HepG2 (cell line): Measurements from ENCODE around the gene SPHK2. TPM values are rescaled to one million over a fixed set of nuclear protein-coding genes. Genes with fewer than 3 reads are reported as not detected.

Experiments used
- ATAC-seq: fragments of 200-7000 bp; cut with Tn5 transposase; 3 replicates; pipeline ENCODE4 v1.9.1; 2020; ENCODE audit warnings: mild to moderate bottlenecking, moderate library complexity
- BruUV-seq: library from RNA; stranded (reverse); fragments of 400-500 nt; replicated peaks from 2 replicates; lab custom pipeline; 2021; lab: Mats Ljungman, UMichigan
- CTCF ChIA-PET: fragments of 300-600 bp; formaldehyde crosslinking; extraction: SDS; loops from one replicate; lab custom pipeline; 2021; ENCODE audit warnings: low total read pairs, inconsistent platforms, low intra/inter-chr PET ratio; lab: Yijun Ruan, JAX
- POLR2A ChIA-PET: fragments of 350-600 bp; sonication (Branson Sonifier 250); formaldehyde crosslinking; loops from one replicate; lab custom pipeline; 2020; ENCODE audit warnings: antibody characterized with exemption, inconsistent platforms; lab: Yijun Ruan, JAX
- DNase-seq: peaks from one replicate; pipeline ENCODE4 v3.0.0-alpha.2; 2015; ENCODE audit warnings: low spot score
- FAIRE-seq: peaks from 3 replicates; lab custom pipeline; 2011; peaks lifted over from hg19 to GRCh38; lab: Jason Lieb, UNC
- H2AFZ ChIP-seq: one replicate; pipeline ENCODE4 v1.6.1; 2011; ENCODE audit warnings: low read length, inconsistent platforms
- H3K27ac ChIP-seq: fragments of 300-600 bp; 3 replicates; pipeline ENCODE4 v1.8.0; 2011; ENCODE audit warnings: mixed run types, mild to moderate bottlenecking, mixed read lengths, low read length, inconsistent platforms; ENCODE audit not compliant: insufficient read depth; ENCODE audit errors: extremely low read length
- H3K27me3 ChIP-seq, 2 experiments: fragments of 200-600 bp in 1 of 2; 2 replicates in 1 of 2; 3 replicates in 1 of 2; pipeline versions ENCODE4 v1.6.0 to v1.8.0; 2011; ENCODE audit warnings: low read length in 2 of 2, mild to moderate bottlenecking in 2 of 2, moderate library complexity in 2 of 2, inconsistent platforms in 1 of 2; ENCODE audit not compliant: insufficient read depth in 2 of 2, control insufficient read depth in 1 of 2
- H3K36me3 ChIP-seq, 2 experiments: fragments of 200-600 bp in 1 of 2; replicated peaks in 1 of 2; 2 replicates in 1 of 2; 3 replicates in 1 of 2; pipeline versions ENCODE4 v1.5.1 to v1.8.0; 2011; ENCODE audit warnings: low read length in 2 of 2, inconsistent platforms in 1 of 2; ENCODE audit not compliant: insufficient read depth in 2 of 2, control insufficient read depth in 1 of 2
- H3K4me1 ChIP-seq: 2 replicates; pipeline ENCODE4 v1.5.1; 2012; ENCODE audit warnings: low read length, inconsistent platforms; ENCODE audit not compliant: insufficient read depth
- H3K4me2 ChIP-seq: 2 replicates; pipeline ENCODE4 v1.6.0; 2011; ENCODE audit warnings: low read depth, low read length, inconsistent platforms
- H3K4me3 ChIP-seq, 3 experiments: fragments of 200-600 bp in 1 of 3; sonication (generic), shearing (Covaris generic) in 1 of 3; replicated peaks in 1 of 3; 2 replicates each; pipeline ENCODE4 v1.5.1; 2011 to 2016; ENCODE audit warnings: low read length in 3 of 3, inconsistent platforms in 2 of 3, low read depth in 2 of 3, mild to moderate bottlenecking in 2 of 3, control low read depth in 1 of 3, mixed read lengths in 1 of 3; ENCODE audit not compliant: insufficient read depth in 1 of 3
- H3K79me2 ChIP-seq: one replicate; pipeline ENCODE4 v1.6.1; 2011; ENCODE audit warnings: low read length, inconsistent platforms; ENCODE audit not compliant: insufficient read depth
- H3K9ac ChIP-seq: 2 replicates; pipeline ENCODE4 v1.6.0; 2011; ENCODE audit warnings: mild to moderate bottlenecking, low read depth, low read length, inconsistent platforms; ENCODE audit not compliant: insufficient read depth
- H3K9me3 ChIP-seq: 2 replicates; pipeline ENCODE4 v1.5.1; 2012; ENCODE audit warnings: mild to moderate bottlenecking, low read length
- H4K20me1 ChIP-seq: 2 replicates; pipeline ENCODE4 v1.6.0; 2011; ENCODE audit warnings: inconsistent platforms, mild to moderate bottlenecking, low read length, moderate library complexity; ENCODE audit not compliant: insufficient read depth
- NR1H2 ChIP-seq: sonication (generic); formaldehyde crosslinking; IDR thresholded peaks from 2 replicates; pipeline ENCODE4 v1.8.1; 2022; ENCODE audit warnings: low read depth, missing genetic modification reagents, borderline replicate concordance
- SP5 ChIP-seq: IDR thresholded peaks from 2 replicates; pipeline ENCODE4 v1.6.1; 2016; ENCODE audit warnings: low read depth, borderline replicate concordance
- ZIK1 ChIP-seq: sonication (generic); formaldehyde crosslinking; IDR thresholded peaks from 2 replicates; pipeline ENCODE4 v1.5.0; 2020; ENCODE audit warnings: mild to moderate bottlenecking, low read depth, missing genetic modification reagents, borderline replicate concordance
- ZKSCAN5 ChIP-seq: sonication (generic); formaldehyde crosslinking; IDR thresholded peaks from 2 replicates; pipeline ENCODE4 v1.5.1; 2020; ENCODE audit warnings: mild to moderate bottlenecking, missing genetic modification reagents
- WGBS: methylation state at CpG from one replicate; pipeline ENCODE4 v1.1.6; 2017; ENCODE audit warnings: low lambda C conversion rate; 5-methylcytosine and 5-hydroxymethylcytosine counted together
- in situ Hi-C: cut with HindIII; loops from 2 replicates; pipeline ENCODE4 v1.10.0; 2017; ENCODE audit warnings: low pct_unique_long_range_greater_than_20kb; ENCODE audit not compliant: extremely low pct_ligation_motif_present
- intact Hi-C: fragments of 100-400 bp; cut with micrococcal nuclease; formaldehyde crosslinking; loops from one replicate; pipeline ENCODE4 v1.10.0; 2022; ENCODE audit not compliant: unreplicated experiment
- polyA plus RNA-seq, 8 experiments: library from polyadenylated mRNA; depleted of rRNA in 3 of 8; stranded (reverse) in 7 of 8; unstranded in 1 of 8; fragments of >200 nt; fragmentation: Illumina TruSeq in 4 of 8; extraction: Trizol in 4 of 8; gene quantifications; 2 replicates each; pipeline versions ENCODE4 v1.2.1 to v1.2.3, GENCODE V29; 2011 to 2016; ENCODE audit warnings: low read depth in 4 of 8, missing spikeins in 1 of 8, mixed read lengths in 1 of 8; ENCODE audit not compliant: insufficient read depth in 1 of 8
- total RNA-seq, 5 experiments: library from RNA; depleted of rRNA; stranded (reverse); fragments of >200 nt; fragmentation: Illumina TruSeq; extraction: Trizol; gene quantifications; 2 replicates each; pipeline ENCODE4 v1.2.3, GENCODE V29; 2016; ENCODE audit warnings: low read depth in 1 of 5
- TF ChIP-seq, protein P1 (sequence below): fragments of 450-650 bp; IDR thresholded peaks from 2 replicates; pipeline ENCODE4 v1.6.1; 2017; ENCODE audit warnings: mild to moderate bottlenecking
- TF ChIP-seq, protein P2 (sequence below), 2 experiments: sonication (generic) in 1 of 2; formaldehyde crosslinking in 1 of 2; IDR thresholded peaks; 2 replicates each; pipeline versions ENCODE4 v1.6.1 to v1.9.0; 2014 to 2022; ENCODE audit warnings: antibody characterized with exemption in 1 of 2, borderline replicate concordance in 1 of 2, inconsistent platforms in 1 of 2, low read depth in 1 of 2, missing genetic modification reagents in 1 of 2
- TF ChIP-seq, protein P3 (sequence below), 2 experiments: sonication (generic) in 1 of 2; formaldehyde crosslinking in 1 of 2; IDR thresholded peaks; 2 replicates each; pipeline versions ENCODE4 v1.5.1 to v1.6.1; 2011 to 2020; ENCODE audit warnings: borderline replicate concordance in 1 of 2, low read depth in 1 of 2, low read length in 1 of 2, mild to moderate bottlenecking in 1 of 2, missing genetic modification reagents in 1 of 2, moderate library complexity in 1 of 2

Gene SPHK2
- total and polyA plus RNA-seq, 2 of the 13 experiments (the other 11 are each of a cell fraction or from before 2014, with no cell fraction given), result 2.9 to 14.4 TPM

DNA sequence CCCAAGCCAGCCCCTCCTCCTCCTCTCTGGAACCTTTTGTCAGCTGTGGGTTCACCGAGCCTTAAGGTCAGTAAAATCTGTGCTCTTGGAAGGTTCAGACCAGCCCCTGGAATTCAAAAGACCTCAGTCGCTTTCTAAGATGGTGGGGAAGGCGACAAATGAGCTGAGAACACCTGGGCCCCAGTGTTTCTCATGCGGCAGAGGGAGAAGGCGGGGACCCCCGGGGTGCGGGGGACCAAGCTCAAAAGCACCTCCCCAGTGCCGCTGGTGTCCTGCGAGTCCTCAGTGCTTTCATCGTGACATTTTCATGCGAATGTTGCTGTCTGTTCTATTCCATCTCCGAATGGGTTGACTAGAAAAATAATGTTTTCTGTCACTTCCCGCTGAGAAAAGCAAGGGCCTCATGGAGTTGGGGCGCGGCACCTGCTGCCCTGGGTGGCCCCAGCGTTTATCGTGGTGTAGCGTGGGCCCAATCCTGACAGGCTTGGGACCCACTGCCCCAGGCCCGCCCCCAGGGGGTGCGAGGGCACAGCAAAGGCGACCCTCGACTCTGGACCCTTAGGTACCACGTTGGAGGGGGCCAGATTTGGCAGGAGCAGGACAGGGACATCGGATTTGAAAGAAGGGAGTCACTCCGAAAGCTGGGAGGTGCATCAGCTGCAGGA, 54.3 kb downstream of the SPHK2 start:
- H3K4me1 ChIP-seq, result peaks cover 25% of the 10 kb centered on the region
- CTCF ChIA-PET, result no interaction called here
- no peak for TF ChIP-seq ZKSCAN5 (CRISPR knock-in tag)
- TF ChIP-seq SP5 (CRISPR knock-in tag), result no peak
- no peak for TF ChIP-seq NR1H2
- TF ChIP-seq, protein P1, sequence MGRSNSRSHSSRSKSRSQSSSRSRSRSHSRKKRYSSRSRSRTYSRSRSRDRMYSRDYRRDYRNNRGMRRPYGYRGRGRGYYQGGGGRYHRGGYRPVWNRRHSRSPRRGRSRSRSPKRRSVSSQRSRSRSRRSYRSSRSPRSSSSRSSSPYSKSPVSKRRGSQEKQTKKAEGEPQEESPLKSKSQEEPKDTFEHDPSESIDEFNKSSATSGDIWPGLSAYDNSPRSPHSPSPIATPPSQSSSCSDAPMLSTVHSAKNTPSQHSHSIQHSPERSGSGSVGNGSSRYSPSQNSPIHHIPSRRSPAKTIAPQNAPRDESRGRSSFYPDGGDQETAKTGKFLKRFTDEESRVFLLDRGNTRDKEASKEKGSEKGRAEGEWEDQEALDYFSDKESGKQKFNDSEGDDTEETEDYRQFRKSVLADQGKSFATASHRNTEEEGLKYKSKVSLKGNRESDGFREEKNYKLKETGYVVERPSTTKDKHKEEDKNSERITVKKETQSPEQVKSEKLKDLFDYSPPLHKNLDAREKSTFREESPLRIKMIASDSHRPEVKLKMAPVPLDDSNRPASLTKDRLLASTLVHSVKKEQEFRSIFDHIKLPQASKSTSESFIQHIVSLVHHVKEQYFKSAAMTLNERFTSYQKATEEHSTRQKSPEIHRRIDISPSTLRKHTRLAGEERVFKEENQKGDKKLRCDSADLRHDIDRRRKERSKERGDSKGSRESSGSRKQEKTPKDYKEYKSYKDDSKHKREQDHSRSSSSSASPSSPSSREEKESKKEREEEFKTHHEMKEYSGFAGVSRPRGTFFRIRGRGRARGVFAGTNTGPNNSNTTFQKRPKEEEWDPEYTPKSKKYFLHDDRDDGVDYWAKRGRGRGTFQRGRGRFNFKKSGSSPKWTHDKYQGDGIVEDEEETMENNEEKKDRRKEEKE, result no peak
- TF ChIP-seq, protein P2, sequence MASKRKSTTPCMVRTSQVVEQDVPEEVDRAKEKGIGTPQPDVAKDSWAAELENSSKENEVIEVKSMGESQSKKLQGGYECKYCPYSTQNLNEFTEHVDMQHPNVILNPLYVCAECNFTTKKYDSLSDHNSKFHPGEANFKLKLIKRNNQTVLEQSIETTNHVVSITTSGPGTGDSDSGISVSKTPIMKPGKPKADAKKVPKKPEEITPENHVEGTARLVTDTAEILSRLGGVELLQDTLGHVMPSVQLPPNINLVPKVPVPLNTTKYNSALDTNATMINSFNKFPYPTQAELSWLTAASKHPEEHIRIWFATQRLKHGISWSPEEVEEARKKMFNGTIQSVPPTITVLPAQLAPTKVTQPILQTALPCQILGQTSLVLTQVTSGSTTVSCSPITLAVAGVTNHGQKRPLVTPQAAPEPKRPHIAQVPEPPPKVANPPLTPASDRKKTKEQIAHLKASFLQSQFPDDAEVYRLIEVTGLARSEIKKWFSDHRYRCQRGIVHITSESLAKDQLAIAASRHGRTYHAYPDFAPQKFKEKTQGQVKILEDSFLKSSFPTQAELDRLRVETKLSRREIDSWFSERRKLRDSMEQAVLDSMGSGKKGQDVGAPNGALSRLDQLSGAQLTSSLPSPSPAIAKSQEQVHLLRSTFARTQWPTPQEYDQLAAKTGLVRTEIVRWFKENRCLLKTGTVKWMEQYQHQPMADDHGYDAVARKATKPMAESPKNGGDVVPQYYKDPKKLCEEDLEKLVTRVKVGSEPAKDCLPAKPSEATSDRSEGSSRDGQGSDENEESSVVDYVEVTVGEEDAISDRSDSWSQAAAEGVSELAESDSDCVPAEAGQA (IDR thresholded peaks at IDR 0.05; ENCODE audit: low read depth), result no peak
- TF ChIP-seq, protein P2 (CRISPR knock-in tag; IDR thresholded peaks at IDR 0.05; ENCODE audit: borderline replicate concordance), result no peak
- TF ChIP-seq, protein P3, sequence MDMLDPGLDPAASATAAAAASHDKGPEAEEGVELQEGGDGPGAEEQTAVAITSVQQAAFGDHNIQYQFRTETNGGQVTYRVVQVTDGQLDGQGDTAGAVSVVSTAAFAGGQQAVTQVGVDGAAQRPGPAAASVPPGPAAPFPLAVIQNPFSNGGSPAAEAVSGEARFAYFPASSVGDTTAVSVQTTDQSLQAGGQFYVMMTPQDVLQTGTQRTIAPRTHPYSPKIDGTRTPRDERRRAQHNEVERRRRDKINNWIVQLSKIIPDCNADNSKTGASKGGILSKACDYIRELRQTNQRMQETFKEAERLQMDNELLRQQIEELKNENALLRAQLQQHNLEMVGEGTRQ (IDR thresholded peaks at IDR 0.05; ENCODE audit: low read depth, low read length), result no peak
- TF ChIP-seq, protein P3 (CRISPR knock-in tag; IDR thresholded peaks at IDR 0.05; ENCODE audit: borderline replicate concordance), result no peak
- TF ChIP-seq ZIK1 (CRISPR knock-in tag), result no peak

More for the DNA sequence above, 54.3 kb downstream of the SPHK2 start:
- POLR2A ChIA-PET, result no interaction called here
- Histone ChIP-seq H3K36me3 (no peaks in the 10 kb centered on the region), H3K4me3 (no peak overlapping the region), H3K27me3 (peaks cover 4 to 22% of the 10 kb centered on the region in 2 experiments; a peak in 4 of 5 replicates), H3K4me2 (no peak overlapping the region), H2AFZ (no peak overlapping the region), H4K20me1 (no peaks in the 10 kb centered on the region), H3K9me3 (no peaks in the 10 kb centered on the region), H3K27ac (no peak overlapping the region), H3K79me2 (no peaks in the 10 kb centered on the region), H3K9ac (no peak overlapping the region)
- WGBS, result 55% methylated on average over 24 of the region's 25 CpGs
- FAIRE-seq, result no peak
- intact Hi-C loops (no loop called here), in situ Hi-C loops (loop anchor here (10.0 kb wide), 2 partner anchors 111 to 161 kb away; partner anchors contain the start of gene HSD17B14)
- no peak for DNase-seq
- no peak for ATAC-seq
- no TSS peak for BruUV-seq
